Stimulated activated CD4-positive, alpha-beta T cell treated with anti-CD3 and anti-CD28 coated beads, Interleukin-12 subunit alpha, Interleukin-12 subunit beta, amount 100 ng/mL, for 4 hours (primary cell): Measurements from ENCODE around the gene TBCA.

ENCODE experiments used
- DNase-seq: peaks from one replicate; pipeline ENCODE4 v3.0.0-alpha.2; 2020

Gene TBCA

DNA sequence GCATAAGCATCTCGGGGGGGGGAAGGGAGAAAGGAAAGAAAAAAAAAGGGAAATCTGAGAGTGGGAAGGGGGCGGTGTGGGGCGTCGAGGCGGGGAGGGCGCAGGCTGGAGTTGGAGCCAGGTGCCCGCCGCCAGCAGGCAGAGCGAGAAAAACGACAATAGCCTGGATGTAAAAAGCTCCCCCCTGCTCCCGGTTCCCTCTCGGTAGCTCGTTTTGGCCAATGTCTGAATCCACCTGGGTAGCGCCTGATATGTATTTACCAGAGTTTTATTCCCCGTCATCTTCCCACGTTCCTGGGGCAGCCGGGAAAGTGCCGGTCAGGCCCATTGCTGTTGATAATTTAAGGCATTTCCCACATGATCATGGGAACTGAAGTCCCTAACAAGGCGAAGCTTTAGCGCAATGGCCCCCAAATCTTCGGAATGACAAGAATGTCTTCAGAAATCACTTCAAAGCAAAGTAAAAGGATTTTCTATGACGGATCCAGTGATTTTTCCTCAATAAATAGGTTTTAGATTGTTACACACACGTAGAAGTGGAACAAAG is 134.7 kb downstream of the TBCA start:
- no peak for DNase-seq
